ENCODE measurements around the gene C1orf53.

C1orf53 gene

DNA sequence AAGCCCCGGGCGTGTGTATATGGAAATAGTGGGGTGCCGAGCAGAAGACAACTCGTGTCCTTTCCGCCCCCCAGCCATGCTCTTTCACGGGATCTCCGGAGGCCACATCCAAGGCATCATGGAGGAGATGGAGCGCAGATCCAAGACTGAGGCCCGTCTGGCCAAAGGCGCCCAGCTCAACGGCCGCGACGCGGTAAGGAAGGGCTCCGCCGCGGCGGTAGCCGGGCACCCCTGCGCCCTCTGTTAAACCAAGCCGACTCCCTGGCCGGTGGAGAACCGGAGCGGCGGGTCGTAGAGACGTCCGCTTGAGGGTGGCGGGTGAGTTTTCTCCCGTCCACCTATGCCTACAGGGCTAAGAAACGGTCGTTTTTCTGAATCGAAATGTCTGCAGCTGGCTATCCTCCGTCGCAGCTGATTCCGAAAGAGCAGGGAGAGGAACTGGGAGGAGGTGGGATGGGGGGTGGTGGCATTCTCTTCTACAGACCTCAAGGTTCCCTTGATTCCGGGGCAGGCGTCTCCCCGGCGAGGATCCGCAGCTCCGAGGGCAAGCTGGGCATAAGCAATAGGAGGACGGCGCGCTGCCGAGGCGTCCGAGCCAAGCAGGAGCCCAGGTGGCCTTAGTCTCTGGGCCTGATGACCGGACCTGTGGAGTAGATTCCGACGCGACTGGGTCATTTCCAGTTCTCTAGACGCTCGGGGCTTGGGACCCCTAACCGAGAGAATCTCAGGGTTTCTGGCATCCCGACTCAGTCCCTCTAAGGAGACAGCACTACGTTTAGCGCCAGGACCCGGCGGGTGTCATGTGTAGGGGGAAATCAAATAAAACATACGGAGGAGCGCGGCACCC is 15.6 kb downstream of the C1orf53 start:
- Histone ChIP-seq H3K9ac (no peak overlapping the region), H3K4me2 (peak overlapping the region in 2 of 11 experiments; percentile 30 to 60; a peak in 4 of 22 replicates), H3K36me3 (no peaks in the 10 kb centered on the region), H3K4me3 (peak overlapping the region in 1 of 10 experiments; percentile 22; a peak in 1 of 20 replicates), H3K27me3 (peaks cover 100% of the 10 kb centered on the region in 11 experiments), H3K27ac (no peak overlapping the region), H4K20me1 (peaks cover 0 to 83% (median 69%) of the 10 kb centered on the region in 11 experiments; a peak in 17 of 22 replicates), H3K9me3 (replicated peaks in 1 of 11) (peaks cover 0 to 29% (median 15%) of the 10 kb centered on the region in 11 experiments; a peak in 13 of 22 replicates), H3K4me1 (peaks cover 7 to 29% (median 16%) of the 10 kb centered on the region in 10 experiments; a peak in 18 of 20 replicates)
- TF ChIP-seq Cebpa-rat (IDR thresholded peaks at IDR 0.05), result no peak

DNA sequence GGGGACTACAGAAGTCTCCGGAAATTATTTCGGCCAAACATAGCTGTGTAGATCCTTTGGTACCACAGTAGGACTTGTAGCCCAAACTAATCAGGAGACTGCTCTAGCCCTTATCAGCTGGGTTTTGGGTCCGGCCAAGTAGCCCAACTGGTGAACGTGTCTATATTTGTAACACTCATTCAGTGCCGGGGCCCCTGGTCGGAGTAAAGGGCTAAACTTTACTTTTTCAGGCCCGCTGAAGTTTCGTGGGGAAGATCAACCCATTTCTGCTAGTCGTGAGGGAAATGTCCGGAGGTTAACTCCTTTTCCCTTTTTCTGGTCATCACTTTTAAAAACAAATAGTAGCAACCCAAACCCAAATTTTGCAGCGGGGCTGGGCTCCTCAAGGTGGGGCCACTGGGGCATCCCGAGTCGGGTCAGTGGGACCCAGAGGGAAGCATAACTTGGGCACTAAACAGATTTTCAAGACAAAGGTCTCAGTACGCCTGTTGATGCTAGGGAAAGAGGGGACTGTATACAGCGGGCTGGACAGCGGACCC is 16.4 kb downstream of the C1orf53 start:
- no peak overlapping the region; a peak in 1 of 20 replicates for H3K4me3 ChIP-seq
- H3K9ac ChIP-seq, result no peak overlapping the region
- TF ChIP-seq Cebpa-rat (IDR thresholded peaks at IDR 0.05), result no peak
- peaks cover 0 to 76% (median 61%) of the 10 kb centered on the region in 11 experiments; a peak in 17 of 22 replicates for H4K20me1 ChIP-seq
- peaks cover 7 to 29% (median 16%) of the 10 kb centered on the region in 10 experiments; a peak in 18 of 20 replicates for H3K4me1 ChIP-seq
- no peak overlapping the region for H3K27ac ChIP-seq
- peak overlapping the region in 7 of 11 experiments; percentile 35 to 64 (median 57); a peak in 10 of 22 replicates for H3K4me2 ChIP-seq
- H3K27me3 ChIP-seq, result peaks cover 93 to 100% (median 99%) of the 10 kb centered on the region in 11 experiments
- no peaks in the 10 kb centered on the region for H3K36me3 ChIP-seq
- peaks cover 0 to 21% (median 9%) of the 10 kb centered on the region in 11 experiments; a peak in 11 of 22 replicates for H3K9me3 ChIP-seq (replicated peaks in 1 of 11)

DNA sequence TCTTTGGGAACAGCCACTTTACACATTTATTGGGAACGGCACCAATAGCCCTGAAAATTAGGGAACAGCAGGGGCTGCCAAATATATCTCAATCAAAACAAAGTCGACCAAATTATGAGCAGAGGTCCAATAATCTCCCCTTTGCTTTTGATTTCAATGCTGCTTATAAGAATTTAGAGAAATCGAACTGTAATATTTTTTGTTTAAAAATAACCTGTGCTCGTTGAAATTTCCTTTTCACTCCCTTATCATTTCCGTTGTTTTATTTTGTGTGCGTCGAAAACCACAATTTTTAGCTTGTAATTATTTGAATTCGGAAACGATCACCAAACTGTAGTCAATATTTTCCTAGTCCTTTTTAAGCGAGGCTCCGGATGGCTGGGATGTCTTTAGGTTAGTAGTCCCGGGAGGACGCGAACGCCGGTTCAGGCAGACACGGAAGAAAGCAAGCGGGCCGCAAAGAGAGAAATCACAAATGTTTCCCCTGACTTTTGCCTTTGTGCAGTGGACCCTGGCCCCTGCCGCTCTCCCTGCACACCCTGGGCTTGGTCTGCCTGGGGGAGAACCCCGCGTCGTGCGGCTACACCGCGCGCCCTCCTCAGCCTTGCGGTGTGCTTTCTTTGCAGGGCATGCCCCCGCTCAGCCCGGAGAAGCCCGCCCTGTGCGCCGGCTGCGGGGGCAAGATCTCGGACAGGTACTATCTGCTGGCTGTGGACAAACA is 17.1 kb downstream of the C1orf53 start:
- Histone ChIP-seq H3K27me3 (peaks cover 87 to 96% (median 93%) of the 10 kb centered on the region in 11 experiments), H4K20me1 (peaks cover 0 to 71% (median 55%) of the 10 kb centered on the region in 11 experiments; a peak in 17 of 22 replicates), H3K36me3 (no peaks in the 10 kb centered on the region), H3K4me3 (peak overlapping the region in 4 of 10 experiments; percentile 5 to 31 (median 14); a peak in 4 of 20 replicates), H3K9me3 (replicated peaks in 1 of 11) (peaks cover 0 to 21% (median 9%) of the 10 kb centered on the region in 11 experiments; a peak in 11 of 22 replicates), H3K4me2 (peak overlapping the region; percentile 19 to 64 (median 46); a peak in 19 of 22 replicates), H3K27ac (no peak overlapping the region), H3K9ac (no peak overlapping the region), H3K4me1 (peaks cover 7 to 29% (median 16%) of the 10 kb centered on the region in 10 experiments; a peak in 18 of 20 replicates)
- TF ChIP-seq Cebpa-rat (IDR thresholded peaks at IDR 0.05), result no peak

DNA sequence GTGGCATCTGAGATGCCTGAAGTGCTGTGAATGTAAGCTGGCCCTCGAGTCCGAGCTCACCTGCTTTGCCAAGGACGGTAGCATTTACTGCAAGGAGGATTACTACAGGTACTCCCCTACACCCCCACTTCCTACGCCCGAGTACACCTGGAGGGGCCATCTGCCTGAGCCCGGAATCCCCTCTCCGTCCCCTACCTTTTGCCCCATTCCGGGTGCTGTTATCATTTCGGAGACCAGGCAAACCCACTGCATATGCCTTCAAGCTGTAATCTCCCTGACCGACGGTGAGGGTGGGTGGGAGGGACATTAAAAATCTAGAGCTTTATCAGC is 17.6 kb downstream of the C1orf53 start:
- peak overlapping the region in 10 of 11 experiments; percentile 19 to 64 (median 50); a peak in 16 of 22 replicates for H3K4me2 ChIP-seq
- no peak overlapping the region for H3K9ac ChIP-seq
- H3K36me3 ChIP-seq, result no peaks in the 10 kb centered on the region
- TF ChIP-seq Cebpa-rat (IDR thresholded peaks at IDR 0.05), result no peak
- peaks cover 0 to 21% (median 9%) of the 10 kb centered on the region in 11 experiments; a peak in 11 of 22 replicates for H3K9me3 ChIP-seq (replicated peaks in 1 of 11)
- H4K20me1 ChIP-seq, result peaks cover 0 to 69% (median 50%) of the 10 kb centered on the region in 11 experiments; a peak in 17 of 22 replicates
- peaks cover 7 to 29% (median 16%) of the 10 kb centered on the region in 10 experiments; a peak in 18 of 20 replicates for H3K4me1 ChIP-seq
- peak overlapping the region in 4 of 10 experiments; percentile 5 to 31 (median 14); a peak in 2 of 20 replicates for H3K4me3 ChIP-seq
- H3K27me3 ChIP-seq, result peaks cover 82 to 91% (median 88%) of the 10 kb centered on the region in 11 experiments
- H3K27ac ChIP-seq, result no peak overlapping the region

DNA sequence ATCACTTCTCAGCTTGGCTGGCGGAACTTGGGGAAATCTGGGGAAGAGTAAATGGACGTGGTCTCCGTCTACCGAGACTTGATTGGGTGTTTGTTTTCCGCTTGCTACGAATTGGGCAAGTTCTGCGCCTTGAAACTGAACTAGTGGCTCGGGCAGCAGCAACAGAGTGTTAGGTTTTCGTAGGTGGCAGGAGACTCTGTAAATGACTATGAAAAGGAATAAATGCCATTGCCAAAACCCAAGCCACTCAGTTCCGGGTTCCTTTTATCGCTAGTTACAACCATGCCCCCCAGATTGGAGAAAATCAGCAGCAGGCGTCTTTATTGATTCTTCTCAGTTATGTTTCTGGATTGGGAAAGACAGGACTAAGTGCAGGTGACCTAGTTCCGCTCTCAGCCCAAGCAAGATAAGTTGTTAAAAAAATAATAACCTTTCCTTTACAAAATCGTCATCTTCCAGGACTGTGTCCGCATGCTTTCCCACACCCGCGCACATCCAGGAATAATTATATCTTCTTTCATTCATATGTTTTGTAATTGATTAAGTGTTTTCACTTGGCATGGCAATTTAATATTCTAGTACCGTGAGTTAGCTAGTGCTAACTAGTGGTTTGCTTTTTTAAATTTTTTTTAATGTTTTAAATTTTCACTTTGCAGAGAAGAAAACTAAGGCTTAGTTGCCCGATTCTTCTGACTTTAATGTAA is 18.1 kb downstream of the C1orf53 start:
- H3K4me2 ChIP-seq, result 0 out of 22 replicates have a peak overlapping the region, but pooled peaks of 1 of the 11 experiments have one; percentile 21
- H3K27me3 ChIP-seq, result peaks cover 76 to 86% (median 83%) of the 10 kb centered on the region in 11 experiments
- peaks cover 0 to 21% (median 9%) of the 10 kb centered on the region in 11 experiments; a peak in 11 of 22 replicates for H3K9me3 ChIP-seq (replicated peaks in 1 of 11)
- H3K4me1 ChIP-seq, result peaks cover 7 to 26% (median 16%) of the 10 kb centered on the region in 10 experiments; a peak in 18 of 20 replicates
- no peaks in the 10 kb centered on the region for H3K36me3 ChIP-seq
- H3K9ac ChIP-seq, result no peak overlapping the region
- no peak overlapping the region for H3K27ac ChIP-seq
- no peak for TF ChIP-seq Cebpa-rat (IDR thresholded peaks at IDR 0.05)
- H3K4me3 ChIP-seq, result no peak overlapping the region
- H4K20me1 ChIP-seq, result peaks cover 0 to 64% (median 45%) of the 10 kb centered on the region in 11 experiments; a peak in 17 of 22 replicates

DNA sequence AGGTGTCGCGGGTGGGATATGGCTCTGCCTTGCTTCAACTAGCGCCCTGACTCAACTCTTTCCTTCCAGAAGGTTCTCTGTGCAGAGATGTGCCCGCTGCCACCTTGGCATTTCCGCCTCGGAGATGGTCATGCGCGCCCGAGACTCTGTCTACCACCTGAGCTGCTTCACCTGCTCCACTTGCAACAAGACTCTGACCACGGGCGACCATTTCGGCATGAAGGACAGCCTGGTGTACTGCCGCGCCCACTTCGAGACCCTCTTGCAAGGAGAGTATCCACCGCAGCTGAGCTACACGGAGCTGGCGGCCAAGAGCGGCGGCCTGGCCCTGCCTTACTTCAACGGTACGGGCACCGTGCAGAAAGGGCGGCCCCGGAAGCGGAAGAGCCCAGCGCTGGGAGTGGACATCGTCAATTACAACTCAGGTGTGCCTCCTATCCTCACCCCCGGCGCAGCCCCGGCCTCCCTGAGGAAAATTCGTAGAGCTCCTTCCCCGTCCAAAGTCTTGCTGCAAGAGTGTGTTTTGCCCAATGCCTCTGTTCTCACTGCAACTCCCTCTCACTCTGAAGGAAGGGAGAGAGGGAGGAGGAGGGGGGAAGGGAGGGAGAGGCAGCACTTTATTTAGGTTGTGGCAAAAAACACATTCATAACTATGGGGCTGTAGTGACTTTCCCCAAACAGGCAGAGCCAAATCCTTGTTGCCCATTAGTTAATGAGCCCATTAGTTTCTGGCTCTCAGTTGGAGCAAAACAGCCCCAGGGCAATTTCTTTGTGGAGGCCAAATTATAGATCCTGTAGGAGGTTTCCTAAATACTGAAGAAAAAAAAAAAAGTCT is 19.0 kb downstream of the C1orf53 start:
- Histone ChIP-seq H3K4me3 (no peak overlapping the region), H3K27me3 (peaks cover 67 to 77% (median 74%) of the 10 kb centered on the region in 11 experiments), H4K20me1 (peaks cover 0 to 55% (median 36%) of the 10 kb centered on the region in 11 experiments; a peak in 17 of 22 replicates), H3K4me1 (peaks cover 7 to 20% (median 10%) of the 10 kb centered on the region in 10 experiments; a peak in 17 of 20 replicates), H3K4me2 (no peak overlapping the region), H3K9me3 (replicated peaks in 1 of 11) (peaks cover 0 to 21% (median 9%) of the 10 kb centered on the region in 11 experiments; a peak in 11 of 22 replicates), H3K36me3 (no peaks in the 10 kb centered on the region), H3K27ac (no peak overlapping the region), H3K9ac (no peak overlapping the region)
- TF ChIP-seq Cebpa-rat (IDR thresholded peaks at IDR 0.05), result no peak

DNA sequence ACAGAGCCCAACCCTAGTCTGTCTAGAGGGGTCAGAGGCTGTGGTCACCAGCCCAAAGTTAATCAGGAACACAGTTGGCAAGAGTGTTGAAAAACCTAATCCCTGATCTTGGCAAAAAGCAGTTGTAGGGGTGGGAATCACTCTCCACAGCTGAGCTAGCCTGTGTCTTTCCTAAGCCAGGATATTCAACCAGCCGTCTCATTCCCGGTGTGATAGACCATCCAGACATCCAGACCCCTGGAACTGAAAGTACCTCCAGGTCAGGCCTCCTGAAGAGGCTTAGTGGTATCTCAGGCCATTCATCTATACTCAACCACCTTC is 19.6 kb downstream of the C1orf53 start:
- TF ChIP-seq Cebpa-rat (IDR thresholded peaks at IDR 0.05), result no peak

More for the DNA sequence above, 19.6 kb downstream of the C1orf53 start:
- Histone ChIP-seq H3K27me3 (peaks cover 62 to 71% (median 68%) of the 10 kb centered on the region in 11 experiments), H3K4me1 (peaks cover 7 to 20% (median 10%) of the 10 kb centered on the region in 10 experiments; a peak in 17 of 20 replicates), H3K9me3 (replicated peaks in 1 of 11) (peaks cover 0 to 21% (median 9%) of the 10 kb centered on the region in 11 experiments; a peak in 11 of 22 replicates), H3K4me2 (no peak overlapping the region), H3K9ac (no peak overlapping the region), H3K36me3 (no peaks in the 10 kb centered on the region), H3K4me3 (no peak overlapping the region), H4K20me1 (peaks cover 0 to 51% (median 31%) of the 10 kb centered on the region in 11 experiments; a peak in 17 of 22 replicates), H3K27ac (no peak overlapping the region)
